GM12878 (cell line): Measurements from ENCODE around the gene LARGE1. TPM values are rescaled to one million over a fixed set of nuclear protein-coding genes. Genes with fewer than 3 reads are reported as not detected.
A peak's percentile ranks its signal among the peaks of the same experiment; 100 is the strongest.

ENCODE experiments used
- ATAC-seq: fragments of 200-7000 bp; cut with Tn5 transposase; 3 replicates; pipeline ENCODE4 v1.9.1; 2020; ENCODE audit warnings: mild to moderate bottlenecking, moderate library complexity
- BruUV-seq: library from RNA; stranded (reverse); fragments of 400-500 nt; replicated peaks from 2 replicates; lab custom pipeline; 2021; lab: Mats Ljungman, UMichigan
- CTCF ChIA-PET: fragments of 300-600 bp; sonication (Branson Sonifier 250); formaldehyde crosslinking; extraction: SDS; loops from one replicate; lab custom pipeline; 2021; ENCODE audit warnings: inconsistent platforms; lab: Yijun Ruan, JAX
- POLR2A ChIA-PET: fragments of 350-600 bp; formaldehyde crosslinking; extraction: SDS; loops from one replicate; lab custom pipeline; 2021; ENCODE audit warnings: inconsistent platforms; lab: Charles Lee
- RAD21 ChIA-PET: fragments of 300-600 bp; sonication (Branson Sonifier 250); formaldehyde crosslinking; loops from one replicate; lab custom pipeline; 2023; ENCODE audit warnings: antibody characterized with exemption; ENCODE audit not compliant: unreplicated experiment; lab: Charles Lee
- SMC1A ChIA-PET: fragments of 300-600 bp; sonication (Branson Sonifier 250); formaldehyde crosslinking; loops from one replicate; lab custom pipeline; 2023; ENCODE audit not compliant: unreplicated experiment, uncharacterized antibody; lab: Charles Lee
- DNase-seq: peaks from one replicate; pipeline ENCODE4 v3.0.0-alpha.2; 2011; ENCODE audit warnings: low read depth, low spot score
- FAIRE-seq: peaks from 3 replicates; lab custom pipeline; 2011; peaks lifted over from hg19 to GRCh38; lab: Jason Lieb, UNC
- H2AFZ ChIP-seq: 2 replicates; pipeline ENCODE4 v1.6.0; 2011; ENCODE audit warnings: low read depth, low read length, control low read depth; ENCODE audit not compliant: control insufficient read depth
- H3K27ac ChIP-seq: 2 replicates; pipeline ENCODE4 v1.5.1; 2011; ENCODE audit warnings: control low read depth; ENCODE audit not compliant: control insufficient read depth, insufficient read depth
- H3K27me3 ChIP-seq, 2 experiments: replicated peaks in 1 of 2; 2 replicates each; pipeline versions ENCODE4 v1.6.0 to v1.6.1; 2011; ENCODE audit warnings: low read length in 1 of 2; ENCODE audit not compliant: control insufficient read depth in 2 of 2, insufficient read depth in 2 of 2
- H3K36me3 ChIP-seq, 2 experiments: 2 replicates each; pipeline ENCODE4 v1.5.1; 2011; ENCODE audit warnings: low read length in 1 of 2; ENCODE audit not compliant: control insufficient read depth in 2 of 2, insufficient read depth in 2 of 2
- H3K4me1 ChIP-seq: 2 replicates; pipeline ENCODE4 v1.6.1; 2011; ENCODE audit warnings: mild to moderate bottlenecking, low read length, moderate library complexity, mixed read lengths; ENCODE audit not compliant: control insufficient read depth, insufficient read depth
- H3K4me2 ChIP-seq: 2 replicates; pipeline ENCODE4 v1.6.0; 2011; ENCODE audit warnings: control low read depth; ENCODE audit not compliant: control insufficient read depth, insufficient read depth
- H3K4me3 ChIP-seq: fragments of 200-600 bp; sonication (generic); 2 replicates; pipeline ENCODE4 v1.5.1; 2016
- H3K79me2 ChIP-seq: 2 replicates; pipeline ENCODE4 v1.6.0; 2011; ENCODE audit warnings: low read length; ENCODE audit not compliant: control insufficient read depth, insufficient read depth
- H3K9ac ChIP-seq: 2 replicates; pipeline ENCODE4 v1.8.0; 2011; ENCODE audit warnings: low read length, control low read depth, mixed read lengths; ENCODE audit not compliant: control insufficient read depth, insufficient read depth
- H3K9me3 ChIP-seq: replicated peaks from 3 replicates; pipeline ENCODE4 v1.5.1; 2011; ENCODE audit warnings: mild to moderate bottlenecking, low read length; ENCODE audit not compliant: control insufficient read depth, insufficient read depth
- H4K20me1 ChIP-seq: 2 replicates; pipeline ENCODE4 v1.6.0; 2011; ENCODE audit not compliant: control insufficient read depth, insufficient read depth
- ATF7 ChIP-seq: fragments of 450-650 bp; IDR thresholded peaks from 2 replicates; pipeline ENCODE4 v1.6.1; 2016; ENCODE audit warnings: low read depth, mild to moderate bottlenecking
- BHLHE40 ChIP-seq, 2 experiments: fragments of 450-650 bp in 1 of 2; IDR thresholded peaks; 2 replicates each; pipeline ENCODE4 v1.6.1; 2011 to 2017; ENCODE audit warnings: low read depth in 2 of 2, borderline replicate concordance in 1 of 2, improper control_type of control experiment in 1 of 2, low read length in 1 of 2, mild to moderate bottlenecking in 1 of 2
- EP300 ChIP-seq, 2 experiments: fragments of 150-350 bp in 1 of 2; IDR thresholded peaks; 2 replicates each; pipeline ENCODE4 v1.6.1; 2011 to 2012; ENCODE audit warnings: low read depth in 2 of 2, low read length in 2 of 2, borderline replicate concordance in 1 of 2, improper control_type of control experiment in 1 of 2, inconsistent platforms in 1 of 2; ENCODE audit not compliant: control insufficient read depth in 1 of 2
- MYB ChIP-seq: fragments of 150-350 bp; IDR thresholded peaks from 2 replicates; pipeline ENCODE4 v1.6.1; 2014; ENCODE audit warnings: mild to moderate bottlenecking, low read depth, low read length, borderline replicate concordance
- NFYA ChIP-seq: IDR thresholded peaks from 2 replicates; pipeline ENCODE4 v1.6.1; 2011; ENCODE audit warnings: low read depth, mild to moderate bottlenecking, low read length, improper control_type of control experiment, borderline replicate concordance
- ZNF24 ChIP-seq: fragments of 450-650 bp; IDR thresholded peaks from 2 replicates; pipeline ENCODE4 v1.6.1; 2017; ENCODE audit warnings: antibody characterized with exemption, mild to moderate bottlenecking
- WGBS: methylation state at CpG from one replicate; pipeline ENCODE4 v1.1.6; 2016; ENCODE audit warnings: low lambda C conversion rate; ENCODE audit not compliant: insufficient replicate concordance, insufficient coverage; ENCODE audit errors: missing lambda C conversion rate; 5-methylcytosine and 5-hydroxymethylcytosine counted together
- in situ Hi-C: fragments of 300-500 bp; cut with MboI; formaldehyde crosslinking; loops from 9 replicates; pipeline ENCODE4 v1.14.3; 2018; ENCODE audit warnings: mixed read lengths
- intact Hi-C: fragments of 100-400 bp; cut with micrococcal nuclease; formaldehyde crosslinking; loops from one replicate; pipeline ENCODE4 v1.14.2; 2022; ENCODE audit not compliant: unreplicated experiment
- polyA plus RNA-seq, 11 experiments: library from polyadenylated mRNA; depleted of rRNA in 4 of 11; unstranded in 6 of 11; stranded (reverse) in 5 of 11; fragments of >200 nt; fragmentation: Nextera tagmentation in 4 of 11; fragmentation: Illumina TruSeq in 1 of 11; extraction: Ambion mirVana in 4 of 11; extraction: Trizol in 1 of 11; gene quantifications; 1 replicate in 1 of 11; 2 replicates in 10 of 11; pipeline versions ENCODE4 v1.2.1 to v1.2.3, GENCODE V29; 2011 to 2016; ENCODE audit warnings: inconsistent platforms in 2 of 11, missing spikeins in 2 of 11, low read depth in 1 of 11
- total RNA-seq, 4 experiments: library from RNA; depleted of rRNA in 3 of 4; stranded (reverse); fragments of >200 nt in 3 of 4; fragmentation: Illumina TruSeq in 1 of 4; extraction: Trizol in 1 of 4; gene quantifications; 2 replicates each; pipeline versions ENCODE4 v1.2.1 to v1.2.3, GENCODE V29; 2013 to 2021
- TF ChIP-seq, protein P1 (sequence below): fragments of 450-650 bp; IDR thresholded peaks from 2 replicates; pipeline ENCODE4 v1.6.1; 2016; ENCODE audit warnings: mild to moderate bottlenecking, moderate library complexity, borderline replicate concordance
- TF ChIP-seq, protein P2 (sequence below): fragments of 450-650 bp; formaldehyde crosslinking; IDR thresholded peaks from 2 replicates; pipeline ENCODE4 v1.5.0; 2022; ENCODE audit warnings: mild to moderate bottlenecking, missing genetic modification characterization

LARGE1 gene
- total and polyA plus RNA-seq, 10 of the 15 experiments (the other 5 are each of a cell fraction or from before 2014, with no cell fraction given), result 3.2 to 41.4 (median 17.3) TPM

DNA sequence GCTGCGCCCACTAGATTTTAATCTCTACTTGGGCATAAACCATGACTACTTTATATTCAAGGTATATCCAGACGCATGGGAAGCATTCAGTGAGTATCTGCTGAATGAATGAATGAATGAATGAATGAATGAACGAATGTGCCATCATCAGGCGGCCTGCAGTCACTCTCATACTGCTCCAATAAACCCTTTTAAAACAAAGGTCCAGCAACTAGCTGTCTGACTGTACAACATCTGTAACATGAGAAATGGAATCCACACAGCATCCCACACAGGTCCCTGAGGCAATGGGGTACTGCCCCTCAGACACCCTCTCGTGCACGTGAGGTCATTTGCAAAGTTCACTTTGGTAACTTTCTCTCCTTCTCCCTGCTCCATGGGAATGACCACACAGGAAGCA lies 147.5 kb downstream of the LARGE1 start:
- Histone ChIP-seq H3K27me3 (no peaks in the 10 kb centered on the region), H3K4me1 (no peaks in the 10 kb centered on the region), H3K9ac (no peak overlapping the region), H3K27ac (no peak overlapping the region), H3K36me3 (no peaks in the 10 kb centered on the region), H3K9me3 (no peaks in the 10 kb centered on the region), H3K79me2 (no peaks in the 10 kb centered on the region; the same call in none of the 2 replicates), H3K4me2 (no peak overlapping the region), H2AFZ (no peak overlapping the region), H3K4me3 (no peak overlapping the region), H4K20me1 (no peaks in the 10 kb centered on the region)
- intact Hi-C loops (no loop called here), in situ Hi-C loops (no loop called here)
- ChIA-PET POLR2A (no interaction called here), SMC1A (no interaction called here), RAD21 (no interaction called here), CTCF (no interaction called here)
- 34% methylated on average over 6 of the region's 6 CpGs for WGBS
- no TSS peak for BruUV-seq
- no peak for TF ChIP-seq NFYA
- peak; percentile 77 for TF ChIP-seq ZNF24
- peak in 1 of 2 experiments; percentile 75; a peak in 2 of 4 replicates for TF ChIP-seq BHLHE40 (IDR thresholded peaks at IDR 0.05; ENCODE audit: borderline replicate concordance in 1 of 2, low read depth in 2 of 2, low read length in 1 of 2)
- DNase-seq (no peak), ATAC-seq (no peak), FAIRE-seq (no peak)

DNA sequence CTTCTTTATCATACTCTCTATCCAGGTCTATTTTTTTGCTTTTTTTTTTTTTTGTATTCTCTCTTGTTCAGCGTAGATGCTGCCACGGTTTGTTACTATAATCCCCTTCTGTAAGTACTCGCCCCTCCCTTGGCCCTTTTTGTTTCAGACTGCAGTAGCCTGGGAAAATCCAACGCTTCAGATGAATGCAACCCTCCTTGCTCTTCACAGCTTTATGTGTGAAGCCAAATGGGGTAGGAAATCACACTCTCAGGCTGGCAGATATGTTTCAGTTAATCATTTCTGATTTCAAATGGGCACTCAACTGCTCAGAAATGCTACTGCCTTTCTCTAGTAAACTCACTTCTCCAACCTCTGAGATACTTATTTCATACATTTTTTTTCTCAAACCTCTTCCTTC lies 149.1 kb downstream of the LARGE1 start:
- SMC1A ChIA-PET, result no interaction called here
- intact Hi-C loops (no loop called here), in situ Hi-C loops (no loop called here)
- DNase-seq (no peak), ATAC-seq (no peak), FAIRE-seq (no peak)
- Histone ChIP-seq H3K36me3 (no peaks in the 10 kb centered on the region), H3K79me2 (no peaks in the 10 kb centered on the region; the same call in 1 of the 2 replicates), H3K4me3 (no peak overlapping the region), H3K9me3 (no peaks in the 10 kb centered on the region), H3K4me1 (no peaks in the 10 kb centered on the region), H3K27me3 (no peaks in the 10 kb centered on the region), H3K27ac (no peak overlapping the region), H2AFZ (no peak overlapping the region), H3K4me2 (no peak overlapping the region), H4K20me1 (no peaks in the 10 kb centered on the region), H3K9ac (no peak overlapping the region)
- RAD21 ChIA-PET, result no interaction called here
- POLR2A ChIA-PET, result interaction anchor here (0.8 kb wide), 1 partner anchor 13 kb away, joined by 3 read pairs; no protein-coding TSS in a partner anchor
- 74% methylated on average over 4 of the region's 4 CpGs for WGBS
- no TSS peak for BruUV-seq
- CTCF ChIA-PET, result no interaction called here
- TF ChIP-seq, protein P1, sequence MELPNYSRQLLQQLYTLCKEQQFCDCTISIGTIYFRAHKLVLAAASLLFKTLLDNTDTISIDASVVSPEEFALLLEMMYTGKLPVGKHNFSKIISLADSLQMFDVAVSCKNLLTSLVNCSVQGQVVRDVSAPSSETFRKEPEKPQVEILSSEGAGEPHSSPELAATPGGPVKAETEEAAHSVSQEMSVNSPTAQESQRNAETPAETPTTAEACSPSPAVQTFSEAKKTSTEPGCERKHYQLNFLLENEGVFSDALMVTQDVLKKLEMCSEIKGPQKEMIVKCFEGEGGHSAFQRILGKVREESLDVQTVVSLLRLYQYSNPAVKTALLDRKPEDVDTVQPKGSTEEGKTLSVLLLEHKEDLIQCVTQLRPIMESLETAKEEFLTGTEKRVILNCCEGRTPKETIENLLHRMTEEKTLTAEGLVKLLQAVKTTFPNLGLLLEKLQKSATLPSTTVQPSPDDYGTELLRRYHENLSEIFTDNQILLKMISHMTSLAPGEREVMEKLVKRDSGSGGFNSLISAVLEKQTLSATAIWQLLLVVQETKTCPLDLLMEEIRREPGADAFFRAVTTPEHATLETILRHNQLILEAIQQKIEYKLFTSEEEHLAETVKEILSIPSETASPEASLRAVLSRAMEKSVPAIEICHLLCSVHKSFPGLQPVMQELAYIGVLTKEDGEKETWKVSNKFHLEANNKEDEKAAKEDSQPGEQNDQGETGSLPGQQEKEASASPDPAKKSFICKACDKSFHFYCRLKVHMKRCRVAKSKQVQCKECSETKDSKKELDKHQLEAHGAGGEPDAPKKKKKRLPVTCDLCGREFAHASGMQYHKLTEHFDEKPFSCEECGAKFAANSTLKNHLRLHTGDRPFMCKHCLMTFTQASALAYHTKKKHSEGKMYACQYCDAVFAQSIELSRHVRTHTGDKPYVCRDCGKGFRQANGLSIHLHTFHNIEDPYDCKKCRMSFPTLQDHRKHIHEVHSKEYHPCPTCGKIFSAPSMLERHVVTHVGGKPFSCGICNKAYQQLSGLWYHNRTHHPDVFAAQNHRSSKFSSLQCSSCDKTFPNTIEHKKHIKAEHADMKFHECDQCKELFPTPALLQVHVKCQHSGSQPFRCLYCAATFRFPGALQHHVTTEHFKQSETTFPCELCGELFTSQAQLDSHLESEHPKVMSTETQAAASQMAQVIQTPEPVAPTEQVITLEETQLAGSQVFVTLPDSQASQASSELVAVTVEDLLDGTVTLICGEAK, result no peak
- no peak for TF ChIP-seq ATF7
- no peak for TF ChIP-seq EP300 (IDR thresholded peaks at IDR 0.05; ENCODE audit: borderline replicate concordance in 1 of 2, control insufficient read depth in 1 of 2, low read depth in 2 of 2, low read length in 2 of 2)
- no peak for TF ChIP-seq MYB
- TF ChIP-seq, protein P2, sequence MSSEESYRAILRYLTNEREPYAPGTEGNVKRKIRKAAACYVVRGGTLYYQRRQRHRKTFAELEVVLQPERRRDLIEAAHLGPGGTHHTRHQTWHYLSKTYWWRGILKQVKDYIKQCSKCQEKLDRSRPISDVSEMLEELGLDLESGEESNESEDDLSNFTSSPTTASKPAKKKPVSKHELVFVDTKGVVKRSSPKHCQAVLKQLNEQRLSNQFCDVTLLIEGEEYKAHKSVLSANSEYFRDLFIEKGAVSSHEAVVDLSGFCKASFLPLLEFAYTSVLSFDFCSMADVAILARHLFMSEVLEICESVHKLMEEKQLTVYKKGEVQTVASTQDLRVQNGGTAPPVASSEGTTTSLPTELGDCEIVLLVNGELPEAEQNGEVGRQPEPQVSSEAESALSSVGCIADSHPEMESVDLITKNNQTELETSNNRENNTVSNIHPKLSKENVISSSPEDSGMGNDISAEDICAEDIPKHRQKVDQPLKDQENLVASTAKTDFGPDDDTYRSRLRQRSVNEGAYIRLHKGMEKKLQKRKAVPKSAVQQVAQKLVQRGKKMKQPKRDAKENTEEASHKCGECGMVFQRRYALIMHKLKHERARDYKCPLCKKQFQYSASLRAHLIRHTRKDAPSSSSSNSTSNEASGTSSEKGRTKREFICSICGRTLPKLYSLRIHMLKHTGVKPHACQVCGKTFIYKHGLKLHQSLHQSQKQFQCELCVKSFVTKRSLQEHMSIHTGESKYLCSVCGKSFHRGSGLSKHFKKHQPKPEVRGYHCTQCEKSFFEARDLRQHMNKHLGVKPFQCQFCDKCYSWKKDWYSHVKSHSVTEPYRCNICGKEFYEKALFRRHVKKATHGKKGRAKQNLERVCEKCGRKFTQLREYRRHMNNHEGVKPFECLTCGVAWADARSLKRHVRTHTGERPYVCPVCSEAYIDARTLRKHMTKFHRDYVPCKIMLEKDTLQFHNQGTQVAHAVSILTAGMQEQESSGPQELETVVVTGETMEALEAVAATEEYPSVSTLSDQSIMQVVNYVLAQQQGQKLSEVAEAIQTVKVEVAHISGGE, result no peak
